H9 (cell line): ENCODE measurements around the gene TTC27. TPM values are rescaled to one million over a fixed set of nuclear protein-coding genes. Genes with fewer than 3 reads are reported as not detected.

Experiments used
- DNase-seq: peaks from one replicate; pipeline ENCODE4 v3.0.0-alpha.2; 2017
- H2AFZ ChIP-seq: one replicate; pipeline ENCODE4 v1.6.1; 2013; ENCODE audit warnings: mild to moderate bottlenecking, low read length, control low read depth, moderate library complexity
- H2AK5ac ChIP-seq: 2 replicates; pipeline ENCODE4 v1.6.1; 2013; ENCODE audit warnings: low read length, control low read depth, mixed read lengths; ENCODE audit not compliant: insufficient read length
- H2BK120ac ChIP-seq: one replicate; pipeline ENCODE4 v1.6.1; 2013; ENCODE audit warnings: low read depth, mild to moderate bottlenecking, low read length, control low read depth, inconsistent platforms; ENCODE audit not compliant: poor library complexity, severe bottlenecking
- H2BK12ac ChIP-seq: 2 replicates; pipeline ENCODE4 v1.6.1; 2013; ENCODE audit warnings: low read length, control low read depth, mixed read lengths, low read depth; ENCODE audit not compliant: insufficient read length
- H2BK15ac ChIP-seq: 2 replicates; pipeline ENCODE4 v1.6.1; 2013; ENCODE audit warnings: low read depth, low read length, control low read depth
- H2BK20ac ChIP-seq: one replicate; pipeline ENCODE4 v1.6.1; 2013; ENCODE audit warnings: low read depth, mild to moderate bottlenecking, low read length, control low read depth, inconsistent platforms; ENCODE audit not compliant: poor library complexity, severe bottlenecking
- H2BK5ac ChIP-seq: 2 replicates; pipeline ENCODE4 v1.6.1; 2013; ENCODE audit warnings: low read length, control low read depth, mixed read lengths; ENCODE audit not compliant: insufficient read length
- H3K14ac ChIP-seq: 2 replicates; pipeline ENCODE4 v1.6.1; 2013; ENCODE audit warnings: low read length, control low read depth; ENCODE audit not compliant: insufficient read depth
- H3K18ac ChIP-seq: 2 replicates; pipeline ENCODE4 v1.6.1; 2013; ENCODE audit warnings: low read depth, mild to moderate bottlenecking, mixed read lengths, low read length, control low read depth; ENCODE audit not compliant: insufficient read length
- H3K23ac ChIP-seq: 2 replicates; pipeline ENCODE4 v1.6.1; 2013; ENCODE audit warnings: low read length, control low read depth, mixed read lengths, low read depth; ENCODE audit not compliant: insufficient read length
- H3K23me2 ChIP-seq: 2 replicates; pipeline ENCODE4 v1.6.1; 2013; ENCODE audit warnings: low read depth, mild to moderate bottlenecking, mixed read lengths, low read length, control low read depth; ENCODE audit not compliant: insufficient read length, poor library complexity, severe bottlenecking
- H3K27ac ChIP-seq: 2 replicates; pipeline ENCODE4 v1.5.1; 2013; ENCODE audit warnings: low read length, control low read depth, mixed read lengths, low read depth; ENCODE audit not compliant: insufficient read length
- H3K27me3 ChIP-seq: 2 replicates; pipeline ENCODE4 v1.6.1; 2013; ENCODE audit warnings: low read length, control low read depth, inconsistent platforms; ENCODE audit not compliant: insufficient read depth
- H3K4ac ChIP-seq: 2 replicates; pipeline ENCODE4 v1.6.1; 2013; ENCODE audit warnings: low read depth, mild to moderate bottlenecking, control low read depth, inconsistent platforms, low read length, moderate library complexity
- H3K4me1 ChIP-seq: 2 replicates; pipeline ENCODE4 v1.6.1; 2013; ENCODE audit warnings: low read length, control low read depth, inconsistent platforms; ENCODE audit not compliant: insufficient read depth
- H3K4me2 ChIP-seq: 2 replicates; pipeline ENCODE4 v1.6.1; 2013; ENCODE audit warnings: low read length, control low read depth, mixed read lengths; ENCODE audit not compliant: insufficient read length, insufficient read depth
- H3K56ac ChIP-seq: 2 replicates; pipeline ENCODE4 v1.6.1; 2013; ENCODE audit warnings: low read depth, mild to moderate bottlenecking, mixed read lengths, low read length, control low read depth; ENCODE audit not compliant: insufficient read length
- H3K79me1 ChIP-seq: 2 replicates; pipeline ENCODE4 v1.6.1; 2013; ENCODE audit warnings: low read depth, mild to moderate bottlenecking, moderate library complexity, low read length, control low read depth, inconsistent platforms; ENCODE audit not compliant: insufficient read depth, poor library complexity, severe bottlenecking
- H3K79me2 ChIP-seq: 2 replicates; pipeline ENCODE4 v1.6.1; 2013; ENCODE audit warnings: low read length, control low read depth, inconsistent platforms; ENCODE audit not compliant: insufficient read depth
- H3K9ac ChIP-seq: 2 replicates; pipeline ENCODE4 v1.6.1; 2013; ENCODE audit warnings: low read length, control low read depth, mixed read lengths; ENCODE audit not compliant: insufficient read length; ENCODE audit errors: extremely low read depth
- H3K9me3 ChIP-seq: one replicate; pipeline ENCODE4 v1.6.1; 2013; ENCODE audit warnings: low read depth, low read length, inconsistent platforms; ENCODE audit not compliant: control insufficient read depth
- H3T11ph ChIP-seq: one replicate; pipeline ENCODE4 v1.6.1; 2013; ENCODE audit warnings: mild to moderate bottlenecking, low read length, control low read depth, inconsistent platforms
- H4K20me1 ChIP-seq: one replicate; pipeline ENCODE4 v1.6.1; 2013; ENCODE audit not compliant: control insufficient read depth, insufficient read length, insufficient read depth
- H4K5ac ChIP-seq: 2 replicates; pipeline ENCODE4 v1.6.1; 2013; ENCODE audit warnings: low read depth, mild to moderate bottlenecking, mixed read lengths, low read length, control low read depth; ENCODE audit not compliant: insufficient read length
- H4K8ac ChIP-seq: replicated peaks from 2 replicates; pipeline ENCODE4 v1.6.1; 2013; ENCODE audit warnings: low read length, control low read depth, mixed read lengths, low read depth; ENCODE audit not compliant: insufficient read length
- H4K91ac ChIP-seq: 2 replicates; pipeline ENCODE4 v1.6.1; 2013; ENCODE audit warnings: low read depth, mild to moderate bottlenecking, moderate library complexity, mixed read lengths, low read length, control low read depth; ENCODE audit not compliant: insufficient read length
- H3K27ac Mint-ChIP-seq, 3 experiments: 2 replicates in 2 of 3; 3 replicates in 1 of 3; pipeline ENCODE4 v1.8.0; 2020 to 2021; ENCODE audit warnings: mixed read lengths in 3 of 3, mild to moderate bottlenecking in 1 of 3, moderate library complexity in 1 of 3
- H3K27me3 Mint-ChIP-seq: 2 replicates; pipeline ENCODE4 v1.8.0; 2021; ENCODE audit warnings: low read depth, mild to moderate bottlenecking, moderate library complexity, mixed read lengths
- H3K36me3 Mint-ChIP-seq, 3 experiments: 2 replicates in 2 of 3; 3 replicates in 1 of 3; pipeline ENCODE4 v1.8.0; 2020 to 2021; ENCODE audit warnings: low read depth in 3 of 3, mixed read lengths in 3 of 3; ENCODE audit not compliant: insufficient read depth in 1 of 3
- H3K4me1 Mint-ChIP-seq, 2 experiments: 2 replicates each; pipeline ENCODE4 v1.8.0; 2020; ENCODE audit warnings: mixed read lengths in 2 of 2
- H3K4me3 Mint-ChIP-seq, 2 experiments: 2 replicates in 1 of 2; 3 replicates in 1 of 2; pipeline ENCODE4 v1.8.0; 2020 to 2021; ENCODE audit warnings: mild to moderate bottlenecking in 2 of 2, mixed read lengths in 2 of 2, moderate library complexity in 1 of 2
- H3K9me3 Mint-ChIP-seq, 2 experiments: 2 replicates in 1 of 2; 3 replicates in 1 of 2; pipeline ENCODE4 v1.8.0; 2020; ENCODE audit warnings: mild to moderate bottlenecking in 2 of 2, mixed read lengths in 2 of 2, moderate library complexity in 1 of 2
- WGBS: extraction: QIAGEN DNeasy Blood & Tissue Kit; methylation state at CpG from one replicate; pipeline ENCODE4 v1.1.7; 2013; ENCODE audit warnings: missing lambda C conversion rate, low lambda C conversion rate, mixed read lengths; ENCODE audit not compliant: insufficient read length; ENCODE audit errors: extremely low coverage; 5-methylcytosine and 5-hydroxymethylcytosine counted together
- total RNA-seq: library from RNA; stranded (reverse); gene quantifications from 2 replicates; pipeline ENCODE4 v1.2.1, GENCODE V29; 2021
- TF ChIP-seq, protein P1 (sequence below): fragments of 200-600 bp; sonication (generic); conservative IDR thresholded peaks from 3 replicates; pipeline ENCODE4 v1.8.0; 2021; ENCODE audit warnings: antibody characterized with exemption, mild to moderate bottlenecking

The TTC27 gene
- total RNA-seq, 1 experiment from 2014 or later = 26.0 TPM

DNA sequence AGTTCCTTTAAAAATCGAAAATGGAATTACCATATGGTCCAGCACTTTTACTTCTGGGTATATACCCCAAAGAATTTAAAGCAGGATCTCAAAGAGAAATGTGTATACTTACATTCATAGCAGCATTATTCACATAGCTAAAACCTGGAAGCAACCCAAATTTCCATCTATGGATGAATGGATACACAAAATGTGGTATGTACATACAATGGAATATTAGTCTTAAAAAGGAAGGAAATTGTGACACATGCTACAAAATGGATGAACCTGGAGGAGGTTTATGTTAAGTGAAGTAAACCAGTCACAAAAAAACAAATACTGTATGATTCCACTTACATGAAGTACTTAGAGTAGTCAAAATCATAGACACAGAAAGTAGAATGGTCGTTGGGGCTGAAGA lies 171.0 kb downstream of the TTC27 start:
- H4K91ac ChIP-seq = no peak overlapping the region
- H3K4me1 ChIP-seq = no peaks in the 10 kb centered on the region
- no peaks in the 10 kb centered on the region for H3K36me3 Mint-ChIP-seq
- no peaks in the 10 kb centered on the region for H3K27me3 ChIP-seq
- no peaks in the 10 kb centered on the region for H4K20me1 ChIP-seq
- H3K4me1 Mint-ChIP-seq = no peaks in the 10 kb centered on the region
- no peaks in the 10 kb centered on the region for H3K27me3 Mint-ChIP-seq
- TF ChIP-seq, protein P1, sequence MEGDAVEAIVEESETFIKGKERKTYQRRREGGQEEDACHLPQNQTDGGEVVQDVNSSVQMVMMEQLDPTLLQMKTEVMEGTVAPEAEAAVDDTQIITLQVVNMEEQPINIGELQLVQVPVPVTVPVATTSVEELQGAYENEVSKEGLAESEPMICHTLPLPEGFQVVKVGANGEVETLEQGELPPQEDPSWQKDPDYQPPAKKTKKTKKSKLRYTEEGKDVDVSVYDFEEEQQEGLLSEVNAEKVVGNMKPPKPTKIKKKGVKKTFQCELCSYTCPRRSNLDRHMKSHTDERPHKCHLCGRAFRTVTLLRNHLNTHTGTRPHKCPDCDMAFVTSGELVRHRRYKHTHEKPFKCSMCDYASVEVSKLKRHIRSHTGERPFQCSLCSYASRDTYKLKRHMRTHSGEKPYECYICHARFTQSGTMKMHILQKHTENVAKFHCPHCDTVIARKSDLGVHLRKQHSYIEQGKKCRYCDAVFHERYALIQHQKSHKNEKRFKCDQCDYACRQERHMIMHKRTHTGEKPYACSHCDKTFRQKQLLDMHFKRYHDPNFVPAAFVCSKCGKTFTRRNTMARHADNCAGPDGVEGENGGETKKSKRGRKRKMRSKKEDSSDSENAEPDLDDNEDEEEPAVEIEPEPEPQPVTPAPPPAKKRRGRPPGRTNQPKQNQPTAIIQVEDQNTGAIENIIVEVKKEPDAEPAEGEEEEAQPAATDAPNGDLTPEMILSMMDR = no peak
- no peak for DNase-seq
- H3K4ac ChIP-seq = no peak overlapping the region
- no peak overlapping the region for H3K27ac Mint-ChIP-seq
- no peaks in the 10 kb centered on the region for H3K9me3 Mint-ChIP-seq
- no peak overlapping the region for H2BK12ac ChIP-seq
- no peak overlapping the region for H2AFZ ChIP-seq
- H3T11ph ChIP-seq = no peak overlapping the region
- no CpG with 5 or more reads among the region's 2 CpGs for WGBS
- H3K79me1 ChIP-seq = no peaks in the 10 kb centered on the region
- no peaks in the 10 kb centered on the region for H3K9me3 ChIP-seq
- no peak overlapping the region for H3K18ac ChIP-seq
- H2BK120ac ChIP-seq = no peak overlapping the region
- no peak overlapping the region for H3K4me2 ChIP-seq
- H2BK15ac ChIP-seq = no peak overlapping the region
- no peak overlapping the region for H2BK20ac ChIP-seq
- H4K8ac ChIP-seq = no peak overlapping the region
- no peak overlapping the region for H3K27ac ChIP-seq
- no peaks in the 10 kb centered on the region for H3K79me2 ChIP-seq
- H3K9ac ChIP-seq = no peak overlapping the region
- H3K23ac ChIP-seq = no peak overlapping the region
- H3K14ac ChIP-seq = no peak overlapping the region
- no peak overlapping the region for H2BK5ac ChIP-seq
- H3K23me2 ChIP-seq = no peaks in the 10 kb centered on the region
- no peak overlapping the region for H2AK5ac ChIP-seq
- H3K4me3 Mint-ChIP-seq = no peak overlapping the region
- H3K56ac ChIP-seq = no peak overlapping the region
- H4K5ac ChIP-seq = no peak overlapping the region
